KMS-11 (cell line): Measurements from ENCODE around the gene RGS3.
"Not testable (repeated sequence)": the region's sequence is repeated elsewhere in the genome, so short reads cannot be mapped to it uniquely, and the experiment has no call there.

Experiments
- H2AFZ ChIP-seq: fragments of 200-600 bp; sonication (generic); 2 replicates; pipeline ENCODE4 v1.6.1; 2016; ENCODE audit warnings: antibody characterized with exemption, mixed run types, low read depth
- H3K27ac ChIP-seq: fragments of 200-600 bp; sonication (generic); 2 replicates; pipeline ENCODE4 v1.6.1; 2016; ENCODE audit warnings: mild to moderate bottlenecking, mixed run types
- H3K27me3 ChIP-seq: fragments of 200-600 bp; sonication (generic); 2 replicates; pipeline ENCODE4 v1.6.1; 2017; ENCODE audit warnings: mild to moderate bottlenecking, low read depth, mixed run types, moderate library complexity; ENCODE audit not compliant: insufficient read depth
- H3K36me3 ChIP-seq: fragments of 200-600 bp; sonication (generic); 2 replicates; pipeline ENCODE4 v1.6.1; 2017; ENCODE audit warnings: mild to moderate bottlenecking, mixed run types; ENCODE audit not compliant: insufficient read depth
- H3K4me1 ChIP-seq: fragments of 200-600 bp; sonication (generic); 2 replicates; pipeline ENCODE4 v1.6.1; 2016; ENCODE audit warnings: mild to moderate bottlenecking, low read depth, mixed run types; ENCODE audit not compliant: poor library complexity, severe bottlenecking
- H3K4me2 ChIP-seq: fragments of 200-600 bp; sonication (generic); 2 replicates; pipeline ENCODE4 v1.7.0; 2016; ENCODE audit warnings: mild to moderate bottlenecking, mixed run types
- H3K4me3 ChIP-seq: fragments of 200-600 bp; sonication (generic); IDR thresholded peaks from 2 replicates; pipeline ENCODE4 v1.6.1; 2017; ENCODE audit warnings: low read depth, low read length, mixed read lengths; ENCODE audit not compliant: insufficient read depth
- H3K79me2 ChIP-seq: fragments of 200-600 bp; sonication (generic); 2 replicates; pipeline ENCODE4 v1.6.1; 2016; ENCODE audit warnings: low read depth, mixed run types; ENCODE audit not compliant: insufficient read depth
- H3K9ac ChIP-seq: fragments of 200-600 bp; sonication (generic); 2 replicates; pipeline ENCODE4 v1.6.1; 2016; ENCODE audit warnings: mild to moderate bottlenecking, mixed run types
- H4K20me1 ChIP-seq: fragments of 200-600 bp; sonication (generic); 2 replicates; pipeline ENCODE4 v1.6.1; 2016; ENCODE audit warnings: mild to moderate bottlenecking, mixed run types; ENCODE audit not compliant: insufficient read depth
- CTCF ChIP-seq: fragments of 200-600 bp; sonication (generic); conservative IDR thresholded peaks from 2 replicates; pipeline ENCODE4 v1.6.1; 2017; ENCODE audit warnings: low read depth, mild to moderate bottlenecking, antibody characterized with exemption, low read length, moderate library complexity, mixed read lengths

Gene RGS3

GRCh38 chr9:113431191-113431590, 32.3 kb upstream of the RGS3 start:
- no peak for TF ChIP-seq CTCF
- no peaks in the 10 kb centered on the region for H3K4me1 ChIP-seq
- no peaks in the 10 kb centered on the region for H3K27me3 ChIP-seq
- no peaks in the 10 kb centered on the region for H3K36me3 ChIP-seq
- H3K27ac ChIP-seq = no peak overlapping the region
- no peaks in the 10 kb centered on the region for H3K79me2 ChIP-seq
- H4K20me1 ChIP-seq = no peaks in the 10 kb centered on the region
- H3K4me2 ChIP-seq = no peak overlapping the region
- no peak overlapping the region for H3K4me3 ChIP-seq
- no peak overlapping the region for H2AFZ ChIP-seq
- no peak overlapping the region for H3K9ac ChIP-seq

DNA sequence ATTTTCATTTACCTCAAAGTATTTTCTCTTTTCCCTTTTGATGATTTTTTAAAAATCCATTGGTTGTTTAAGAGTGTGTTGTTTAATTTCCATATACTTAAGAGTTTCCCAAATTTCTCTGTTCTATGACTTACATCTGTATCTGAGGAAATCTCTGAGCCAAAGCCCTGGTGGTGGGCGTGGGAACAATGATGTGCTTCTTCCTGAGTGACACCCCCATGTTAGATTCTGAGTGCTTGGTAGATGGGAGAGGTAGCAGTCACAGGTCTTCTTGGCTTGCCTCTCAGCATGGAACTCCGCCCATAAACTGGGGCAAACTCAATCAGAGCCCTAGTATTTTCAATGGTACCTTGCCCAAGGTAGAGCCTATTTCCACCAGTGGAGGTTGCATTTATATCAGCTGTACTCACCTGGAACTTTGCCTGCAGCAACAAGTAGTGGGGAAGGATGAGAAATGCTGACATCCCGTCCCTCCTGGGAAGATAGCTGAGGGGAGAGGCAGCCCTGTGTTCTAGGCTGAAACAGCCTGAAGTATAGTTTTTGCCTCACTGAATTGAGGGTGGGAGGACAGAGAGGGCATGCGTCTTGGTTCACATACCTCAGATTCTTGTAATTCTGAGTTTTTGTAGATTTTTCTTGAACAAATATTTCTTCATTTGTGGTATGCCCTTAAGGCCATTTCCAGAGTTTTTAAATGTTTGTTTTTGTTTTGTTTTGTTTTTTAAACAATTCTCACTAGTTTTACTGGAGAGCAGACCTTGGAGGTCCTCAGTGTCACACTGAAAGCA, 26.6 kb upstream of the RGS3 start:
- no peak overlapping the region for H3K9ac ChIP-seq
- H3K4me3 ChIP-seq = no peak overlapping the region
- H3K27ac ChIP-seq = no peak overlapping the region
- no peaks in the 10 kb centered on the region for H3K79me2 ChIP-seq
- no peaks in the 10 kb centered on the region for H3K4me1 ChIP-seq
- no peak for TF ChIP-seq CTCF
- H3K36me3 ChIP-seq = no peaks in the 10 kb centered on the region
- H3K27me3 ChIP-seq = no peaks in the 10 kb centered on the region
- H2AFZ ChIP-seq = no peak overlapping the region
- no peaks in the 10 kb centered on the region for H4K20me1 ChIP-seq
- no peak overlapping the region for H3K4me2 ChIP-seq

- H3K36me3 ChIP-seq, H3K4me1 ChIP-seq, H3K79me2 ChIP-seq, H3K27me3 ChIP-seq, H3K27ac ChIP-seq, H3K4me2 ChIP-seq, H3K4me3 ChIP-seq, H4K20me1 ChIP-seq, H3K9ac ChIP-seq, H2AFZ ChIP-seq: not testable (repeated sequence)
These were observed 25.8 kb upstream of the RGS3 start for GRCh38 chr9:113437716-113438115.

DNA sequence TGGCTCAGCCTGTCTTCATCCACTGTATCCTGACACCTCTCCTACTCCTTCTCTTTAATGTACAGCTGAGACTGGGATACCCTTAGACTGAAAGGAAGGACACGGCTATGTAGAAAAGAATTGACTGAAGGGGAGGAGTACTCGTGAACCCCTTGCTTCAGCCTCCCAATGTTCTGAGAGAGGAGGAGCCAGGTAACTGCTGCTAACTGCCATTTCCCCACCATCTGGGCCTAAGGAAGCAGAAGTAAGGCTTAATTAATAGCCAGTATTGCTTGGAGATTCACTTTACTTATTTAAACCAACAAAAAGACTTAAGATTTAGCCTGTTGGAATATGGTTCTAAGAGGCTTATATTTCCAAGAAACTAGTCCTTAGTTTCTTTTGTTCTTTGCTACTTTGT, 18.8 kb upstream of the RGS3 start:
- peaks cover 7% of the 10 kb centered on the region for H3K4me1 ChIP-seq
- no peaks in the 10 kb centered on the region for H3K27me3 ChIP-seq
- H3K9ac ChIP-seq = no peak overlapping the region
- no peak overlapping the region for H3K4me2 ChIP-seq
- no peaks in the 10 kb centered on the region for H4K20me1 ChIP-seq
- no peak overlapping the region for H3K27ac ChIP-seq
- TF ChIP-seq CTCF = no peak
- no peak overlapping the region for H3K4me3 ChIP-seq
- H3K36me3 ChIP-seq = no peaks in the 10 kb centered on the region
- H2AFZ ChIP-seq = no peak overlapping the region
- H3K79me2 ChIP-seq = no peaks in the 10 kb centered on the region

GRCh38 chr9:113446323-113446740, 17.2 kb upstream of the RGS3 start:
- Histone ChIP-seq H3K4me2 (no peak overlapping the region), H2AFZ (no peak overlapping the region), H3K4me1 (peaks cover 7% of the 10 kb centered on the region), H3K9ac (no peak overlapping the region), H3K36me3 (no peaks in the 10 kb centered on the region), H3K79me2 (no peaks in the 10 kb centered on the region), H3K27me3 (no peaks in the 10 kb centered on the region), H3K27ac (no peak overlapping the region), H4K20me1 (no peaks in the 10 kb centered on the region), H3K4me3 (no peak overlapping the region)
- TF ChIP-seq CTCF = peak; percentile 82
